Type B pancreatic cell (in vitro differentiated cells): ENCODE data around the gene IL1R2. TPM values are rescaled to one million over a fixed set of nuclear protein-coding genes. Genes with fewer than 3 reads are reported as not detected.

Experiments
- DNase-seq: peaks from one replicate; pipeline ENCODE4 v3.0.0; 2021; ENCODE audit warnings: mixed read lengths; ENCODE audit not compliant: unreplicated experiment; ENCODE audit errors: extremely low spot score
- H3K27ac Mint-ChIP-seq: 2 replicates; pipeline ENCODE4 v1.8.0; 2021; ENCODE audit warnings: mild to moderate bottlenecking, mixed read lengths
- H3K27me3 Mint-ChIP-seq: 2 replicates; pipeline ENCODE4 v1.8.0; 2021; ENCODE audit warnings: mixed read lengths
- H3K36me3 Mint-ChIP-seq: 2 replicates; pipeline ENCODE4 v1.8.0; 2021; ENCODE audit warnings: mixed read lengths
- H3K4me1 Mint-ChIP-seq: one replicate; pipeline ENCODE4 v1.8.0; 2021; ENCODE audit warnings: mixed read lengths; ENCODE audit not compliant: unreplicated experiment
- H3K4me3 Mint-ChIP-seq: 2 replicates; pipeline ENCODE4 v1.8.0; 2021; ENCODE audit warnings: mild to moderate bottlenecking, mixed read lengths
- H3K9me3 Mint-ChIP-seq: 2 replicates; pipeline ENCODE4 v1.8.0; 2021; ENCODE audit warnings: mixed read lengths
- CTCF ChIP-seq: fragments of 200-600 bp; sonication (generic); conservative IDR thresholded peaks from 2 replicates; pipeline ENCODE4 v1.5.0; 2021; ENCODE audit warnings: antibody characterized with exemption, mild to moderate bottlenecking
- total RNA-seq: library from RNA; stranded (reverse); gene quantifications from 2 replicates; pipeline ENCODE4 v1.2.1, GENCODE V29; 2021; ENCODE audit warnings: low replicate concordance

Gene IL1R2
- total RNA-seq, 1 donor from 2014 or later = 0.48 TPM

- H3K4me1 Mint-ChIP-seq = no peaks in the 10 kb centered on the region
- DNase-seq = no peak
- H3K36me3 Mint-ChIP-seq = no peaks in the 10 kb centered on the region
- peaks cover 4% of the 10 kb centered on the region for H3K27me3 Mint-ChIP-seq
- no peak overlapping the region for H3K27ac Mint-ChIP-seq
- no peak for TF ChIP-seq CTCF
- no peaks in the 10 kb centered on the region for H3K9me3 Mint-ChIP-seq
- no peak overlapping the region for H3K4me3 Mint-ChIP-seq
These were observed 11.9 kb downstream of the IL1R2 start for GRCh38 chr2:102003696-102004095.

- Mint-ChIP-seq H3K9me3 (no peaks in the 10 kb centered on the region), H3K27me3 (peaks cover 4% of the 10 kb centered on the region), H3K4me1 (no peaks in the 10 kb centered on the region), H3K4me3 (no peak overlapping the region), H3K36me3 (no peaks in the 10 kb centered on the region), H3K27ac (no peak overlapping the region)
- no peak for DNase-seq
- TF ChIP-seq CTCF = no peak
These were observed 12.8 kb downstream of the IL1R2 start for GRCh38 chr2:102004581-102004980.

- peaks cover 4% of the 10 kb centered on the region for H3K27me3 Mint-ChIP-seq
- no peak overlapping the region for H3K4me3 Mint-ChIP-seq
- H3K27ac Mint-ChIP-seq = no peak overlapping the region
These were observed 13.7 kb downstream of the IL1R2 start for GRCh38 chr2:102005449-102005848.

GRCh38 chr2:102005989-102006885, 14.5 kb downstream of the IL1R2 start:
- H3K9me3 Mint-ChIP-seq = no peaks in the 10 kb centered on the region
- peak overlapping the region; percentile 40 for H3K27ac Mint-ChIP-seq
- H3K4me1 Mint-ChIP-seq = no peaks in the 10 kb centered on the region
- no peak for DNase-seq
- H3K36me3 Mint-ChIP-seq = no peaks in the 10 kb centered on the region
- TF ChIP-seq CTCF = peak; percentile 73
- peaks cover 4% of the 10 kb centered on the region for H3K27me3 Mint-ChIP-seq
- H3K4me3 Mint-ChIP-seq = no peak overlapping the region

More at GRCh38 chr2:102005449-102005848, 13.7 kb downstream of the IL1R2 start:
- no peaks in the 10 kb centered on the region for H3K4me1 Mint-ChIP-seq
- DNase-seq = no peak
- no peaks in the 10 kb centered on the region for H3K36me3 Mint-ChIP-seq
- no peaks in the 10 kb centered on the region for H3K9me3 Mint-ChIP-seq
- no peak for TF ChIP-seq CTCF

GRCh38 chr2:102006886-102007278, 15.1 kb downstream of the IL1R2 start:
- H3K27me3 Mint-ChIP-seq = peaks cover 4% of the 10 kb centered on the region
- H3K36me3 Mint-ChIP-seq = no peaks in the 10 kb centered on the region
- no peak overlapping the region for H3K4me3 Mint-ChIP-seq
- no peak overlapping the region for H3K27ac Mint-ChIP-seq
- no peaks in the 10 kb centered on the region for H3K4me1 Mint-ChIP-seq
- no peak for TF ChIP-seq CTCF
- no peaks in the 10 kb centered on the region for H3K9me3 Mint-ChIP-seq
- no peak for DNase-seq
